NCI-H524 treated with DMSO at 0.1 percent for 48 hours (cell line): ENCODE data around the gene ZNF514.
"Not testable (repeated sequence)": the region's sequence is repeated elsewhere in the genome, so short reads cannot be mapped to it uniquely, and the experiment has no call there.

Experiments used
- DNase-seq: peaks from one replicate; lab custom pipeline; 2025; lab: John Stamatoyannopoulos, UW

Gene ZNF514

GRCh38 chr2:95122197-95122551 is 37.5 kb downstream of the ZNF514 start:
- no peak for DNase-seq

- no peak for DNase-seq
Observed at GRCh38 chr2:95121407-95122196, 38.0 kb downstream of the ZNF514 start, which contains the start of gene MRPS5. Gene MRPS5, minus strand, starts transcription at chr2:95121808. Its CDS starts 17 bp downstream, at chr2:95121791.

GRCh38 chr2:95121093-95121406 is 38.6 kb downstream of the ZNF514 start:
- no peak for DNase-seq

- no peak for DNase-seq
Observed at GRCh38 chr2:95115418-95115817, 44.2 kb downstream of the ZNF514 start.

GRCh38 chr2:95113464-95113863 is 46.2 kb downstream of the ZNF514 start:
- DNase-seq = no peak

- no peak for DNase-seq
Observed at GRCh38 chr2:95110395-95110794, 49.3 kb downstream of the ZNF514 start.

- DNase-seq = no peak
Observed at GRCh38 chr2:95109260-95109659, 50.4 kb downstream of the ZNF514 start.

GRCh38 chr2:95106081-95106480 is 53.6 kb downstream of the ZNF514 start:
- DNase-seq = no peak

GRCh38 chr2:95104606-95105005 is 55.0 kb downstream of the ZNF514 start:
- DNase-seq = no peak

GRCh38 chr2:95099910-95100309 is 59.7 kb downstream of the ZNF514 start:
- no peak for DNase-seq

GRCh38 chr2:95098273-95098672 is 61.4 kb downstream of the ZNF514 start:
- not testable (repeated sequence) for DNase-seq
